K562 (cell line): ENCODE data around the gene SYT1. TPM values are rescaled to one million over a fixed set of nuclear protein-coding genes. Genes with fewer than 3 reads are reported as not detected.

Source experiments
- ATAC-seq: fragments of 200-7000 bp; cut with Tn5 transposase; 3 replicates; pipeline ENCODE4 v1.9.1; 2020; ENCODE audit warnings: moderate library complexity
- BruUV-seq: library from RNA; stranded (reverse); fragments of 400-500 nt; replicated peaks from 2 replicates; lab custom pipeline; 2021; lab: Mats Ljungman, UMichigan
- CTCF ChIA-PET: fragments of 300-600 bp; formaldehyde crosslinking; extraction: SDS; loops from one replicate; lab custom pipeline; 2021; ENCODE audit warnings: low intra/inter-chr PET ratio; lab: Yijun Ruan, JAX
- POLR2A ChIA-PET: fragments of 300-600, 350-650 bp; sonication (Branson Sonifier 250); formaldehyde crosslinking; extraction: SDS; loops from one replicate; lab custom pipeline; 2021; ENCODE audit warnings: antibody characterized with exemption, inconsistent platforms; lab: Yijun Ruan, JAX
- DNase-seq, 4 experiments: peaks; one replicate each; pipeline versions ENCODE4 v3.0.0 to v3.0.0-alpha.2; 2011 to 2018; ENCODE audit warnings: low spot score in 3 of 4, mixed read lengths in 3 of 4; ENCODE audit errors: extremely low read depth in 1 of 4
- FAIRE-seq: peaks from 2 replicates; lab custom pipeline; 2011; peaks lifted over from hg19 to GRCh38; lab: Jason Lieb, UNC
- H2AFZ ChIP-seq: 2 replicates; pipeline ENCODE4 v1.6.0; 2011; ENCODE audit warnings: low read depth, low read length, control low read depth, inconsistent platforms
- H3K27ac ChIP-seq: fragments of 200-600 bp; 3 replicates; pipeline ENCODE4 v1.8.0; 2011; ENCODE audit warnings: low read depth, mild to moderate bottlenecking, control low read depth, inconsistent platforms, low read length, moderate library complexity, mixed read lengths; ENCODE audit errors: extremely low read depth
- H3K27me3 ChIP-seq, 2 experiments: fragments of 300-600 bp in 1 of 2; 2 replicates in 1 of 2; 3 replicates in 1 of 2; pipeline versions ENCODE4 v1.6.0 to v1.8.0; 2011; ENCODE audit warnings: inconsistent platforms in 2 of 2, low read length in 2 of 2, mild to moderate bottlenecking in 1 of 2, mixed read lengths in 1 of 2, moderate library complexity in 1 of 2; ENCODE audit not compliant: control insufficient read depth in 2 of 2, insufficient read depth in 2 of 2
- H3K36me3 ChIP-seq: fragments of 300-600 bp; 3 replicates; pipeline ENCODE4 v1.8.0; 2011; ENCODE audit warnings: mild to moderate bottlenecking, low read length, inconsistent platforms; ENCODE audit not compliant: control insufficient read depth, insufficient read depth
- H3K4me1 ChIP-seq, 2 experiments: fragments of 200-600 bp in 1 of 2; replicated peaks in 1 of 2; 2 replicates in 1 of 2; 3 replicates in 1 of 2; pipeline versions ENCODE4 v1.5.1 to v1.8.0; 2011; ENCODE audit warnings: inconsistent platforms in 2 of 2, low read length in 2 of 2, mild to moderate bottlenecking in 1 of 2, mixed read lengths in 1 of 2, moderate library complexity in 1 of 2; ENCODE audit not compliant: control insufficient read depth in 2 of 2, insufficient read depth in 2 of 2
- H3K4me2 ChIP-seq: 2 replicates; pipeline ENCODE4 v1.6.1; 2011; ENCODE audit warnings: low read length, control low read depth, inconsistent platforms, mixed read lengths; ENCODE audit not compliant: insufficient read depth
- H3K4me3 ChIP-seq: fragments of 200-600 bp; sonication (generic), shearing (Covaris generic); 2 replicates; pipeline ENCODE4 v1.5.1; 2016; ENCODE audit warnings: control low read depth, inconsistent platforms
- H3K79me2 ChIP-seq: fragments of 200-600 bp; 3 replicates; pipeline ENCODE4 v1.8.0; 2011; ENCODE audit warnings: low read length, inconsistent platforms; ENCODE audit not compliant: control insufficient read depth, insufficient read depth
- H3K9ac ChIP-seq, 2 experiments: 2 replicates each; pipeline versions ENCODE4 v1.6.0 to v1.6.1; 2011; ENCODE audit warnings: low read depth in 2 of 2, low read length in 2 of 2, control low read depth in 1 of 2, inconsistent platforms in 1 of 2, mild to moderate bottlenecking in 1 of 2, mixed read lengths in 1 of 2; ENCODE audit not compliant: insufficient read depth in 1 of 2
- H3K9me1 ChIP-seq: one replicate; pipeline ENCODE4 v1.6.0; 2011; ENCODE audit warnings: inconsistent platforms, mild to moderate bottlenecking, low read length, moderate library complexity; ENCODE audit not compliant: control insufficient read depth, insufficient read depth
- H3K9me3 ChIP-seq: replicated peaks from 2 replicates; pipeline ENCODE4 v1.5.1; 2011; ENCODE audit warnings: low read depth, low read length, inconsistent platforms; ENCODE audit not compliant: control insufficient read depth, insufficient read depth
- H4K20me1 ChIP-seq: replicated peaks from 2 replicates; pipeline ENCODE4 v1.6.1; 2011; ENCODE audit warnings: low read length, inconsistent platforms, mixed read lengths; ENCODE audit not compliant: control insufficient read depth, insufficient read depth
- ATF3 ChIP-seq, 2 experiments: fragments of 450-650 bp in 1 of 2; sonication (generic) in 1 of 2; formaldehyde crosslinking in 1 of 2; IDR thresholded peaks in 1 of 2; conservative IDR thresholded peaks in 1 of 2; 2 replicates each; pipeline versions ENCODE4 v1.6.1 to v1.8.1; 2016 to 2023; ENCODE audit warnings: mild to moderate bottlenecking in 2 of 2, moderate library complexity in 2 of 2, inconsistent platforms in 1 of 2, missing genetic modification reagents in 1 of 2
- COPS2 ChIP-seq: fragments of 450-650 bp; conservative IDR thresholded peaks from 2 replicates; pipeline ENCODE4 v1.6.1; 2016; ENCODE audit warnings: mild to moderate bottlenecking, moderate library complexity
- E2F8 ChIP-seq: fragments of 450-650 bp; IDR thresholded peaks from 2 replicates; pipeline ENCODE4 v1.7.1; 2018; ENCODE audit warnings: mild to moderate bottlenecking, low read depth; ENCODE audit not compliant: partially characterized antibody
- GABPA ChIP-seq: fragments of 200-800 bp; sonication (Bioruptor generic); conservative IDR thresholded peaks from 2 replicates; pipeline ENCODE4 v1.6.1; 2016; ENCODE audit warnings: low read depth, missing genetic modification characterization, missing compliant biosample characterization
- KAT2B ChIP-seq: IDR thresholded peaks from one replicate; pipeline ENCODE4 v1.6.1; 2012; ENCODE audit warnings: low read depth, mild to moderate bottlenecking, control low read depth, inconsistent platforms, low read length, moderate library complexity
- KDM1A ChIP-seq, 2 experiments: fragments of 450-650 bp; IDR thresholded peaks; 2 replicates each; pipeline ENCODE4 v1.6.1; 2016; ENCODE audit warnings: mild to moderate bottlenecking in 2 of 2
- NELFE ChIP-seq: IDR thresholded peaks from 2 replicates; pipeline ENCODE4 v1.6.1; 2011; ENCODE audit warnings: mild to moderate bottlenecking; ENCODE audit not compliant: insufficient read depth, insufficient read length
- PTRF ChIP-seq: fragments of 450-650 bp; IDR thresholded peaks from 2 replicates; pipeline ENCODE4 v1.6.1; 2016; ENCODE audit warnings: mild to moderate bottlenecking, missing genetic modification characterization, missing compliant biosample characterization
- SP2 ChIP-seq: IDR thresholded peaks from 2 replicates; pipeline ENCODE4 v1.6.1; 2011; ENCODE audit warnings: mild to moderate bottlenecking, low read depth, low read length, moderate library complexity; ENCODE audit not compliant: poor library complexity, severe bottlenecking; ENCODE audit errors: extremely low read depth
- SREBF2 ChIP-seq: sonication (generic); formaldehyde crosslinking; IDR thresholded peaks from 2 replicates; pipeline ENCODE4 v1.4.0; 2020; ENCODE audit warnings: mild to moderate bottlenecking, missing genetic modification reagents
- XRCC4 ChIP-seq: IDR thresholded peaks from one replicate; pipeline ENCODE4 v1.6.1; 2011; ENCODE audit not compliant: insufficient read depth, insufficient read length; ENCODE audit errors: extremely low read depth
- ZBTB1 ChIP-seq: sonication (generic); formaldehyde crosslinking; IDR thresholded peaks from 2 replicates; pipeline ENCODE4 v1.8.1; 2023; ENCODE audit warnings: missing genetic modification reagents, low read depth, mild to moderate bottlenecking, borderline replicate concordance
- WGBS: fragments of 100-300 bp; shearing (Covaris generic); methylation state at CpG from one replicate; pipeline ENCODE4 v1.1.6; 2016; ENCODE audit warnings: low coverage, mixed read lengths; ENCODE audit not compliant: insufficient coverage; ENCODE audit errors: missing lambda C conversion rate; 5-methylcytosine and 5-hydroxymethylcytosine counted together
- in situ Hi-C: fragments of 300-500 bp; cut with MboI; formaldehyde crosslinking; loops from 4 replicates; pipeline ENCODE4 v1.15.0; 2018; ENCODE audit warnings: inconsistent platforms, mixed read lengths
- intact Hi-C: fragments of 100-400 bp; cut with micrococcal nuclease; formaldehyde crosslinking; loops from 2 replicates; pipeline ENCODE4 v1.14.2; 2022
- polyA plus RNA-seq, 8 experiments: library from polyadenylated mRNA; depleted of rRNA in 4 of 8; stranded (reverse) in 5 of 8; unstranded in 3 of 8; fragments of >200 nt; fragmentation: Nextera tagmentation in 2 of 8; fragmentation: Illumina TruSeq in 1 of 8; extraction: Ambion mirVana in 2 of 8; extraction: Trizol in 1 of 8; gene quantifications; 2 replicates each; pipeline versions ENCODE4 v1.2.1 to v1.2.3, GENCODE V29; 2011 to 2014; ENCODE audit warnings: inconsistent platforms in 1 of 8, missing spikeins in 1 of 8
- total RNA-seq, 7 experiments: library from RNA; depleted of rRNA in 6 of 7; stranded (reverse); fragments of >200 nt in 6 of 7; fragmentation: Illumina TruSeq in 2 of 7; extraction: Trizol in 2 of 7; gene quantifications; 2 replicates each; pipeline versions ENCODE4 v1.2.1 to v1.2.3, GENCODE V29; 2011 to 2021; ENCODE audit warnings: low replicate concordance in 1 of 7
- TF ChIP-seq, protein P1 (sequence below): fragments of 150-350 bp; IDR thresholded peaks from 2 replicates; pipeline ENCODE4 v1.6.1; 2014; ENCODE audit warnings: low read depth, mild to moderate bottlenecking, low read length, borderline replicate concordance

Gene SYT1
- total and polyA plus RNA-seq, 9 of the 15 experiments (the other 6 are each of a cell fraction or from before 2014, with no cell fraction given) = 0.03 to 0.13 (median 0.07) TPM; not detected in 4

GRCh38 chr12:79247494-79247893 lies 382.9 kb downstream of the SYT1 start (continued):
- TF ChIP-seq COPS2 (no peak), NELFE (no peak), E2F8 (no peak), PTRF (tag) (no peak), XRCC4 (no peak), SP2 (no peak)

DNA sequence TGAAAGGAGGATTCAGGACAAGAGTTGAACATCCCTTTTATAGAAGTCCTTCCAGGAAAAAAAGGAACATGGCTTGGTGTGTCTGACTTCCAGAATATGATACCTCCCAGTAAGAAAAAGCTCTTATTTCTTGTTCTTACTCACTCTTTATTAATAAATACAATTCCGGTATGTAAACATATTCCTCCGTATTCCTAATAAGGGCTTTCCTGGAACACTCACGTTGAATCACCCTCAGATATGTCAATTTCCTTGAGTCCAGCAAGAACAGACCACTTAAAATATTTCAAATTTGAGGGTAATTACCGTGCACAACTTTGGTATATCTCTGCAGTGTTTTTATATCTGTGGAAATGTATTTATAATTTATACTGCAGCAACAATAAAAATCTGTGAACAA lies 385.6 kb downstream of the SYT1 start:
- in situ Hi-C loops (no loop called here), intact Hi-C loops (no loop called here)
- ATAC-seq (no peak), FAIRE-seq (no peak), DNase-seq (no peak)
- Histone ChIP-seq H3K27ac (no peak overlapping the region), H4K20me1 (no peaks in the 10 kb centered on the region), H3K27me3 (no peaks in the 10 kb centered on the region), H3K9ac (no peak overlapping the region), H3K4me2 (no peak overlapping the region), H3K4me3 (no peak overlapping the region), H3K79me2 (no peaks in the 10 kb centered on the region), H3K9me3 (no peaks in the 10 kb centered on the region; the same call in 1 of the 2 replicates), H3K36me3 (no peaks in the 10 kb centered on the region), H2AFZ (no peak overlapping the region), H3K9me1 (no peaks in the 10 kb centered on the region)
- ChIA-PET CTCF (no interaction called here), POLR2A (no interaction called here)
- no TSS peak for BruUV-seq
- WGBS = 1% methylated on average over 4 of the region's 4 CpGs
- TF ChIP-seq ATF3 (IDR thresholded peaks at IDR 0.05) (no peak), ATF3 (CRISPR knock-in tag; conservative IDR thresholded peaks at IDR 0.05) (no peak), ZBTB1 (CRISPR knock-in tag) (no peak), KAT2B (no peak), GABPA (no peak), SREBF2 (no peak), KDM1A (IDR thresholded peaks at IDR 0.05) (no peak)
- TF ChIP-seq, protein P1, sequence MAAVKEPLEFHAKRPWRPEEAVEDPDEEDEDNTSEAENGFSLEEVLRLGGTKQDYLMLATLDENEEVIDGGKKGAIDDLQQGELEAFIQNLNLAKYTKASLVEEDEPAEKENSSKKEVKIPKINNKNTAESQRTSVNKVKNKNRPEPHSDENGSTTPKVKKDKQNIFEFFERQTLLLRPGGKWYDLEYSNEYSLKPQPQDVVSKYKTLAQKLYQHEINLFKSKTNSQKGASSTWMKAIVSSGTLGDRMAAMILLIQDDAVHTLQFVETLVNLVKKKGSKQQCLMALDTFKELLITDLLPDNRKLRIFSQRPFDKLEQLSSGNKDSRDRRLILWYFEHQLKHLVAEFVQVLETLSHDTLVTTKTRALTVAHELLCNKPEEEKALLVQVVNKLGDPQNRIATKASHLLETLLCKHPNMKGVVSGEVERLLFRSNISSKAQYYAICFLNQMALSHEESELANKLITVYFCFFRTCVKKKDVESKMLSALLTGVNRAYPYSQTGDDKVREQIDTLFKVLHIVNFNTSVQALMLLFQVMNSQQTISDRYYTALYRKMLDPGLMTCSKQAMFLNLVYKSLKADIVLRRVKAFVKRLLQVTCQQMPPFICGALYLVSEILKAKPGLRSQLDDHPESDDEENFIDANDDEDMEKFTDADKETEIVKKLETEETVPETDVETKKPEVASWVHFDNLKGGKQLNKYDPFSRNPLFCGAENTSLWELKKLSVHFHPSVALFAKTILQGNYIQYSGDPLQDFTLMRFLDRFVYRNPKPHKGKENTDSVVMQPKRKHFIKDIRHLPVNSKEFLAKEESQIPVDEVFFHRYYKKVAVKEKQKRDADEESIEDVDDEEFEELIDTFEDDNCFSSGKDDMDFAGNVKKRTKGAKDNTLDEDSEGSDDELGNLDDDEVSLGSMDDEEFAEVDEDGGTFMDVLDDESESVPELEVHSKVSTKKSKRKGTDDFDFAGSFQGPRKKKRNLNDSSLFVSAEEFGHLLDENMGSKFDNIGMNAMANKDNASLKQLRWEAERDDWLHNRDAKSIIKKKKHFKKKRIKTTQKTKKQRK = no peak
- TF ChIP-seq, all 486 proteins: peak for 0
- no peaks in the 10 kb centered on the region for H3K4me1 ChIP-seq
